SK-N-SH treated with all-trans-retinoic acid at 6 μM for 48 hours (cell line): ENCODE results near the gene SDF4.

Experiments
- ATAC-seq: fragments of 200-7000 bp; cut with Tn5 transposase; 3 replicates; pipeline ENCODE4 v1.9.1; 2020; ENCODE audit warnings: mild to moderate bottlenecking, moderate library complexity
- ARNTL ChIP-seq: fragments of 450-650 bp; formaldehyde crosslinking; IDR thresholded peaks from 2 replicates; pipeline ENCODE4 v1.5.0; 2020; ENCODE audit warnings: low read depth, mild to moderate bottlenecking, moderate library complexity, borderline replicate concordance
- BACH2 ChIP-seq: fragments of 250-450 bp; sonication (Bioruptor Pico); IDR thresholded peaks from 2 replicates; pipeline ENCODE4 v1.9.0; 2021; ENCODE audit warnings: mild to moderate bottlenecking, borderline replicate concordance
- CREB5 ChIP-seq: fragments of 250-450 bp; sonication (Bioruptor Pico); IDR thresholded peaks from 2 replicates; pipeline ENCODE4 v1.5.1; 2020; ENCODE audit warnings: low read depth, mild to moderate bottlenecking, moderate library complexity
- CSDC2 ChIP-seq: fragments of 250-450 bp; sonication (Bioruptor Pico); IDR thresholded peaks from 2 replicates; pipeline ENCODE4 v1.5.0; 2020; ENCODE audit warnings: mild to moderate bottlenecking, moderate library complexity
- CSRNP3 ChIP-seq: fragments of 250-450 bp; sonication (Bioruptor Pico); IDR thresholded peaks from 2 replicates; pipeline ENCODE4 v1.5.1; 2021; ENCODE audit warnings: mild to moderate bottlenecking, moderate library complexity
- ESRRG ChIP-seq: fragments of 250-450 bp; sonication (Bioruptor Pico); IDR thresholded peaks from 2 replicates; pipeline ENCODE4 v1.6.1; 2021; ENCODE audit warnings: mild to moderate bottlenecking
- GLIS3 ChIP-seq: fragments of 250-450 bp; sonication (Bioruptor Pico); IDR thresholded peaks from 2 replicates; pipeline ENCODE4 v1.5.0; 2020; ENCODE audit warnings: mild to moderate bottlenecking, moderate library complexity
- OSR1 ChIP-seq: fragments of 250-450 bp; sonication (Bioruptor Pico); IDR thresholded peaks from 2 replicates; pipeline ENCODE4 v1.8.0; 2022; ENCODE audit warnings: moderate library complexity, mild to moderate bottlenecking, inconsistent platforms
- PPARA ChIP-seq: fragments of 250-450 bp; sonication (Bioruptor Pico); IDR thresholded peaks from 2 replicates; pipeline ENCODE4 v1.5.0; 2020; ENCODE audit warnings: mild to moderate bottlenecking, borderline replicate concordance
- RARB ChIP-seq: fragments of 250-450 bp; sonication (Bioruptor Pico); IDR thresholded peaks from 2 replicates; pipeline ENCODE4 v1.8.0; 2021; ENCODE audit warnings: mild to moderate bottlenecking, moderate library complexity
- SNAI2 ChIP-seq: fragments of 250-450 bp; sonication (Bioruptor Pico); IDR thresholded peaks from 2 replicates; pipeline ENCODE4 v1.5.0; 2020; ENCODE audit warnings: mild to moderate bottlenecking, moderate library complexity
- TCF4 ChIP-seq: fragments of 250-450 bp; sonication (Bioruptor Pico); IDR thresholded peaks from 2 replicates; pipeline ENCODE4 v1.8.0; 2021; ENCODE audit warnings: mild to moderate bottlenecking, moderate library complexity, borderline replicate concordance
- TSHZ2 ChIP-seq: fragments of 250-450 bp; sonication (Bioruptor Pico); IDR thresholded peaks from 2 replicates; pipeline ENCODE4 v1.5.0; 2020; ENCODE audit warnings: mild to moderate bottlenecking, moderate library complexity
- ZC3H10 ChIP-seq: fragments of 250-450 bp; sonication (Bioruptor Pico); IDR thresholded peaks from 2 replicates; pipeline ENCODE4 v1.5.1; 2021; ENCODE audit warnings: mild to moderate bottlenecking, moderate library complexity
- ZFP3 ChIP-seq: fragments of 250-450 bp; sonication (Bioruptor Pico); IDR thresholded peaks from 2 replicates; pipeline ENCODE4 v1.5.0; 2020; ENCODE audit warnings: mild to moderate bottlenecking, moderate library complexity
- ZFP30 ChIP-seq: fragments of 450-650 bp; formaldehyde crosslinking; IDR thresholded peaks from 2 replicates; pipeline ENCODE4 v1.5.0; 2022; ENCODE audit warnings: mild to moderate bottlenecking, moderate library complexity
- ZNF565 ChIP-seq: fragments of 450-650 bp; formaldehyde crosslinking; conservative IDR thresholded peaks from 2 replicates; pipeline ENCODE4 v1.5.0; 2020; ENCODE audit warnings: low read depth, mild to moderate bottlenecking, moderate library complexity
- ZNF70 ChIP-seq: fragments of 450-650 bp; formaldehyde crosslinking; IDR thresholded peaks from 2 replicates; pipeline ENCODE4 v1.5.0; 2020; ENCODE audit warnings: mild to moderate bottlenecking, moderate library complexity
- ZNF8 ChIP-seq: fragments of 450-650 bp; formaldehyde crosslinking; IDR thresholded peaks from 2 replicates; pipeline ENCODE4 v1.5.0; 2020; ENCODE audit warnings: mild to moderate bottlenecking, moderate library complexity
- TF ChIP-seq, protein P1 (sequence below): fragments of 250-450 bp; sonication (Bioruptor Pico); IDR thresholded peaks from 2 replicates; pipeline ENCODE4 v1.8.0; 2020; ENCODE audit warnings: mild to moderate bottlenecking, moderate library complexity, borderline replicate concordance

The SDF4 gene

DNA sequence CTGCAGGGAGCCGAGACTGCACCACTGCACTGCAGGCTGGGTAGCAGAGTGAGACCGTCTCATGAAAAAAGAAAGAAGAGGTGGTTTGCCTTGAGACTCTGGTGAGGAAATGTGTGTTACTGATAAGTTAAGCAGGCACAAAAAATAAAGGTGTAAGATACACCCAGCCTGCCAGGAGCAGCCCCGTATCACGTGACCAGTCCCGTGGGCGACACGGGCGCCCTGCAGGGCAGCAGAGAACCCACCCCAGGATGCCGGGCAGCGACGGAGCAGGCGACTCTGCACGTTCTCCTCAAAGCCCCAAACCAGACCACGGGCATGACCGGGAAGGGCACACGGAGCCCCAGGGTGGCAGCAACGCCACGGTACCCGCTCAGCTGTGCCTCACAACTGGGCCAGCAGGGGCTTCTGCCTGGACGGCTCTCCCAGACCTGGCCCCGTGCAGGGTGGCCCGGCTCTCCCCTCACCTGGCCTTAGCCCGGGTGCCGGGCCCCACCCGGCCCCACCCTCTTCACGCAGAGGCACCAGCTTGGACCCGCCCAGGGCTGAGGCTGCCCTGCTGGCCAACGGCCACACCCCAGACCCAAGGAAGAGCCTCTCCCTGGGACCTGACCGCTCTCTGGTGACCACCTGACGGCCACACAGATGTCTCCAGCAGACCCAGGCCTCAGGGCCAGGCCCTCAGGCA lies 9.8 kb downstream of the SDF4 start:
- ATAC-seq, result no peak
- TF ChIP-seq CREB5 (CRISPR knock-in tag) (no peak), ZNF70 (CRISPR knock-in tag) (no peak), ARNTL (no peak), TSHZ2 (CRISPR knock-in tag) (no peak), PPARA (no peak), ZFP30 (CRISPR knock-in tag) (no peak), BACH2 (no peak), OSR1 (CRISPR knock-in tag) (no peak), RARB (CRISPR knock-in tag) (no peak), SNAI2 (CRISPR knock-in tag) (no peak), ZNF565 (no peak), ESRRG (CRISPR knock-in tag) (no peak), CSDC2 (no peak), ZNF8 (CRISPR knock-in tag) (no peak), ZC3H10 (CRISPR knock-in tag) (no peak)
- TF ChIP-seq, protein P1, sequence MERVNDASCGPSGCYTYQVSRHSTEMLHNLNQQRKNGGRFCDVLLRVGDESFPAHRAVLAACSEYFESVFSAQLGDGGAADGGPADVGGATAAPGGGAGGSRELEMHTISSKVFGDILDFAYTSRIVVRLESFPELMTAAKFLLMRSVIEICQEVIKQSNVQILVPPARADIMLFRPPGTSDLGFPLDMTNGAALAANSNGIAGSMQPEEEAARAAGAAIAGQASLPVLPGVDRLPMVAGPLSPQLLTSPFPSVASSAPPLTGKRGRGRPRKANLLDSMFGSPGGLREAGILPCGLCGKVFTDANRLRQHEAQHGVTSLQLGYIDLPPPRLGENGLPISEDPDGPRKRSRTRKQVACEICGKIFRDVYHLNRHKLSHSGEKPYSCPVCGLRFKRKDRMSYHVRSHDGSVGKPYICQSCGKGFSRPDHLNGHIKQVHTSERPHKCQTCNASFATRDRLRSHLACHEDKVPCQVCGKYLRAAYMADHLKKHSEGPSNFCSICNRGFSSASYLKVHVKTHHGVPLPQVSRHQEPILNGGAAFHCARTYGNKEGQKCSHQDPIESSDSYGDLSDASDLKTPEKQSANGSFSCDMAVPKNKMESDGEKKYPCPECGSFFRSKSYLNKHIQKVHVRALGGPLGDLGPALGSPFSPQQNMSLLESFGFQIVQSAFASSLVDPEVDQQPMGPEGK (CRISPR knock-in tag), result no peak

GRCh38 chr1:1220197-1220596 lies 11.6 kb downstream of the SDF4 start:
- no peak for TF ChIP-seq CSDC2
- no peak for ATAC-seq

- no peak for TF ChIP-seq PPARA
- no peak for TF ChIP-seq ZFP3
- no peak for TF ChIP-seq CREB5 (CRISPR knock-in tag)
- TF ChIP-seq ZC3H10 (CRISPR knock-in tag), result no peak
- ATAC-seq, result no peak
Measured at GRCh38 chr1:1219341-1219740, 12.5 kb downstream of the SDF4 start.

DNA sequence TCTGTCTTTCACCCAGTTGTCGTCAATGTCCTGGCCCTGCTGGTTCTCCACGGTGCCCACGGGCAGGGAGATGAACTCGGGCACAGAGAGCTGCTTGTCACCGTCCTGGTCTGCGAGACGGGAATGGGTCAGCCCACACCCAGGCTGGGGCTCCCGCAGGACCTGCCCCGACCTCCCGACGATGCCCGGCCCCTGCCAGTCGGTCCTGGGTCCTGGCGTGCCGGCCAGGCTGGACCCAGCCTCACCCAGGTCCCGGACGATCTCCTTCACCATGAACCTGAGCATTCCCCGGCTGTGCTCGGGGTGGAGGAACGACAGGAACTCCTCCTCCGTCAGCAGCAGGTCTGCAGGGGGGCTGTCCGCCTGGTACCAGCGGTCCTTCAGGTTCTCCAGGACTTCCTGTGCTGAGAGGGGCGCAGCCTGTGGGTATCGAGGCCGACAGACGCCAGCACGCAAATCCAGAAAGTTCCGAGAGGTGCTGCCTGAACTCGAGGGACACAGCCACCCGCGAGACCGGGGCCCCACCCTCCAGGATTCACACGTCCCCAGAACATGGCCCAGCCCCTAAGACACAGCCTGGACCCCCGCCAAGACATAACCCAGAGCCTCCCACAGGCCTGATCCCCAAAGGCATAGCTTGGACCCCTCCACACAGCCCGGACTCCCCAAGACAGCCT lies 13.1 kb downstream of the SDF4 start:
- ATAC-seq, result no peak
- no peak for TF ChIP-seq ZC3H10 (CRISPR knock-in tag)
- TF ChIP-seq OSR1 (CRISPR knock-in tag), result no peak
- no peak for TF ChIP-seq TCF4 (CRISPR knock-in tag)
- no peak for TF ChIP-seq ESRRG (CRISPR knock-in tag)
- TF ChIP-seq CREB5 (CRISPR knock-in tag), result no peak
- no peak for TF ChIP-seq GLIS3 (CRISPR knock-in tag)
- no peak for TF ChIP-seq TSHZ2 (CRISPR knock-in tag)
- no peak for TF ChIP-seq CSRNP3 (CRISPR knock-in tag)
- no peak for TF ChIP-seq ARNTL
